Hepatocyte (in vitro differentiated cells): ENCODE measurements around the gene CARMIL1. TPM values are rescaled to one million over a fixed set of nuclear protein-coding genes. Genes with fewer than 3 reads are reported as not detected.
A peak's percentile ranks its signal among the peaks of the same experiment; 100 is the strongest.

Experiments used
- DNase-seq: peaks from one replicate; pipeline ENCODE4 v3.0.0-alpha.2; 2016; ENCODE audit warnings: low spot score
- H2AFZ ChIP-seq: fragments of 200-600 bp; sonication (generic); 2 replicates; pipeline ENCODE4 v1.6.0; 2016; ENCODE audit warnings: antibody characterized with exemption, mild to moderate bottlenecking
- H3K27ac ChIP-seq: fragments of 200-600 bp; sonication (generic); 2 replicates; pipeline ENCODE4 v1.5.1; 2016; ENCODE audit warnings: mild to moderate bottlenecking
- H3K27me3 ChIP-seq: fragments of 200-600 bp; sonication (generic); 2 replicates; pipeline ENCODE4 v1.6.1; 2016
- H3K36me3 ChIP-seq: fragments of 200-600 bp; sonication (generic); replicated peaks from 2 replicates; pipeline ENCODE4 v1.5.1; 2016; ENCODE audit warnings: low read depth; ENCODE audit not compliant: insufficient read depth
- H3K4me1 ChIP-seq: fragments of 200-600 bp; sonication (generic); 2 replicates; pipeline ENCODE4 v1.5.1; 2016; ENCODE audit warnings: mild to moderate bottlenecking, moderate library complexity; ENCODE audit not compliant: insufficient read depth
- H3K4me2 ChIP-seq: fragments of 200-600 bp; sonication (generic); 2 replicates; pipeline ENCODE4 v1.6.0; 2016
- H3K4me3 ChIP-seq: fragments of 200-600 bp; sonication (generic); 2 replicates; pipeline ENCODE4 v1.5.1; 2016; ENCODE audit warnings: mild to moderate bottlenecking
- H3K79me2 ChIP-seq: fragments of 200-600 bp; sonication (generic); 2 replicates; pipeline ENCODE4 v1.6.0; 2017; ENCODE audit warnings: mild to moderate bottlenecking
- H3K9me2 ChIP-seq: fragments of 200-600 bp; sonication (generic); replicated peaks from 2 replicates; pipeline ENCODE4 v1.6.0; 2017; ENCODE audit warnings: mild to moderate bottlenecking; ENCODE audit not compliant: insufficient read depth
- H3K9me3 ChIP-seq: fragments of 200-600 bp; sonication (generic); 2 replicates; pipeline ENCODE4 v1.5.1; 2016; ENCODE audit warnings: low read depth, mild to moderate bottlenecking
- H4K20me1 ChIP-seq: fragments of 200-600 bp; sonication (generic); 2 replicates; pipeline ENCODE4 v1.6.0; 2016; ENCODE audit warnings: mild to moderate bottlenecking; ENCODE audit not compliant: insufficient read depth, poor library complexity, severe bottlenecking
- EZH2 ChIP-seq: fragments of 200-600 bp; sonication (generic); IDR thresholded peaks from 2 replicates; pipeline ENCODE4 v1.6.1; 2016; ENCODE audit warnings: antibody characterized with exemption, mild to moderate bottlenecking, borderline replicate concordance
- EZH2phosphoT487 ChIP-seq: fragments of 200-600 bp; sonication (generic); IDR thresholded peaks from one replicate; pipeline ENCODE4 v1.6.1; 2018; ENCODE audit warnings: antibody characterized with exemption, mild to moderate bottlenecking, low read depth, moderate library complexity; ENCODE audit not compliant: unreplicated experiment, severe bottlenecking
- WGBS: methylation state at CpG from one replicate; pipeline ENCODE4 v1.1.6; 2016; ENCODE audit warnings: low lambda C conversion rate; ENCODE audit errors: missing lambda C conversion rate; 5-methylcytosine and 5-hydroxymethylcytosine counted together
- polyA plus RNA-seq: library from polyadenylated mRNA; unstranded; fragments of >200 nt; fragmentation: Nextera tagmentation; extraction: Ambion mirVana; gene quantifications from 2 replicates; pipeline ENCODE4 v1.2.1, GENCODE V29; 2016
- total RNA-seq: library from RNA; depleted of rRNA; stranded (reverse); fragments of >200 nt; gene quantifications from 2 replicates; pipeline ENCODE4 v1.2.3, GENCODE V29; 2014
- TF ChIP-seq, protein P1 (sequence below): fragments of 200-600 bp; sonication (generic); IDR thresholded peaks from 2 replicates; pipeline ENCODE4 v1.5.1; 2016; ENCODE audit warnings: antibody characterized with exemption, mild to moderate bottlenecking; ENCODE audit not compliant: poor library complexity

Gene CARMIL1
- total and polyA plus RNA-seq, 2 experiments from 2014 or later: 19.5 to 40.6 TPM

DNA sequence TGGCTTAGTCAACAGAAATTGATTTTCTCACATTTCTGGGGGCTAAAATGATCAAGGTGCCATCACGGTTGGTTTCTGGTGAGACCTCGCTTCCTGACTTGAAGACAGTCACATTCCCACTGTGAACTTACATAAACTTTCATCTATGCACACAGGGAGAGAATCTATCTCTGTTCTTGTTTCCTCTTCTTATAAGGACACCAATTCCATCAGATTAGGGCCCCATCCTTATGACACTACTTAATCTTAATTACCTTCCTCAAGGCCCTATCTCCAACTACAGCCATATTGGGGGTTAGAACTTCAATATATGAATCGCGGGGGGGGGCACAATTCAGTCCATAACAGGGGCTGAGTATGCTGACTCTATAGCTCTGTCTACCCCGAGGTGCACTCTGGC lies 362.2 kb downstream of the CARMIL1 start:
- Histone ChIP-seq H3K4me3 (no peak overlapping the region), H3K27ac (no peak overlapping the region), H4K20me1 (no peaks in the 10 kb centered on the region), H3K4me1 (peaks cover 26% of the 10 kb centered on the region), H3K9me2 (no peaks in the 10 kb centered on the region), H2AFZ (no peak overlapping the region), H3K27me3 (no peaks in the 10 kb centered on the region), H3K36me3 (no peaks in the 10 kb centered on the region), H3K4me2 (no peak overlapping the region), H3K9me3 (no peaks in the 10 kb centered on the region), H3K79me2 (no peaks in the 10 kb centered on the region)
- 82% methylated on average over 5 of the region's 5 CpGs for WGBS
- TF ChIP-seq EZH2: no peak
- no peak for TF ChIP-seq EZH2phosphoT487
- TF ChIP-seq, protein P1, sequence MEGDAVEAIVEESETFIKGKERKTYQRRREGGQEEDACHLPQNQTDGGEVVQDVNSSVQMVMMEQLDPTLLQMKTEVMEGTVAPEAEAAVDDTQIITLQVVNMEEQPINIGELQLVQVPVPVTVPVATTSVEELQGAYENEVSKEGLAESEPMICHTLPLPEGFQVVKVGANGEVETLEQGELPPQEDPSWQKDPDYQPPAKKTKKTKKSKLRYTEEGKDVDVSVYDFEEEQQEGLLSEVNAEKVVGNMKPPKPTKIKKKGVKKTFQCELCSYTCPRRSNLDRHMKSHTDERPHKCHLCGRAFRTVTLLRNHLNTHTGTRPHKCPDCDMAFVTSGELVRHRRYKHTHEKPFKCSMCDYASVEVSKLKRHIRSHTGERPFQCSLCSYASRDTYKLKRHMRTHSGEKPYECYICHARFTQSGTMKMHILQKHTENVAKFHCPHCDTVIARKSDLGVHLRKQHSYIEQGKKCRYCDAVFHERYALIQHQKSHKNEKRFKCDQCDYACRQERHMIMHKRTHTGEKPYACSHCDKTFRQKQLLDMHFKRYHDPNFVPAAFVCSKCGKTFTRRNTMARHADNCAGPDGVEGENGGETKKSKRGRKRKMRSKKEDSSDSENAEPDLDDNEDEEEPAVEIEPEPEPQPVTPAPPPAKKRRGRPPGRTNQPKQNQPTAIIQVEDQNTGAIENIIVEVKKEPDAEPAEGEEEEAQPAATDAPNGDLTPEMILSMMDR: no peak
- no peak for DNase-seq

DNA sequence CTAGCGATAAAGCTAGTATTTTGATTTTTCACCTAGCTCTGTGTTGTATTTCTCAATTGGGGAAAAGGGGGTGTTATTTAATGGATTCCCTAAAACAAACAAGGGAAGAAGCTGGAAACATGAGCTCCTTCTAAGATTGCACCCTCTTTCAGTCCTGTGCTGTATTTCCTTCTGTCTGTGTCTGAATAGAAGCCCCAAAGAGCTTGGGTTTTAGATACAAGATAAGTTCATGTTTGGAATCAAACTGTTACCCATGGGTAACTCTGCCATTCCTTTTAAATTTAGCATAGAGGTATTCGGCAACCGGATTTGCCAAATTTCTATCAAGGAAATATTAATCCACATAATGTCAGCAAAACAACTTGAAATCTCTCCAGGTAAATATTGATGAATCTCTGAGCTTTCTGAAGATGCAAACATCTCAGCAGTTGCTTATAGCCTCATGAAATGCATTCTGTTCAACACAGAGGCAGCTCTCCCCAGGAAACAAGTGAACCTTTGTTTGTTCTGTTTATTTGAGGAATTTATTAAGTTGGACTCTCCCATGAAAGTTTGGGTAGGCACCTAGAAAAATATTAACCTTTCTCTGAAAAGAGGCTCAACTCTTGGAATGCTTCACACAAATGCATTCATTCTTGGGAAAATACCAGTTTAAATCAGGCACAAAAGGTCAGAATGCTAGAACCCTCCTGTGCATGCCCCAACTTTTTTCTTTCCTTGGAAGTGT lies 362.9 kb downstream of the CARMIL1 start:
- H4K20me1 ChIP-seq: no peaks in the 10 kb centered on the region
- peaks cover 25% of the 10 kb centered on the region for H3K4me1 ChIP-seq
- no peaks in the 10 kb centered on the region for H3K9me2 ChIP-seq
- 80% methylated on average over 3 of the region's 3 CpGs for WGBS
- peak overlapping the region; percentile 57 for H3K4me2 ChIP-seq
- no peaks in the 10 kb centered on the region for H3K27me3 ChIP-seq
- H3K4me3 ChIP-seq: no peak overlapping the region
- no peaks in the 10 kb centered on the region for H3K79me2 ChIP-seq
- DNase-seq: no peak
- H3K36me3 ChIP-seq: no peaks in the 10 kb centered on the region
- H3K9me3 ChIP-seq: no peaks in the 10 kb centered on the region
- no peak overlapping the region for H2AFZ ChIP-seq
- TF ChIP-seq, protein P1: no peak
- TF ChIP-seq EZH2 (no peak), EZH2phosphoT487 (no peak)
- peak overlapping the region; percentile 69 for H3K27ac ChIP-seq

DNA sequence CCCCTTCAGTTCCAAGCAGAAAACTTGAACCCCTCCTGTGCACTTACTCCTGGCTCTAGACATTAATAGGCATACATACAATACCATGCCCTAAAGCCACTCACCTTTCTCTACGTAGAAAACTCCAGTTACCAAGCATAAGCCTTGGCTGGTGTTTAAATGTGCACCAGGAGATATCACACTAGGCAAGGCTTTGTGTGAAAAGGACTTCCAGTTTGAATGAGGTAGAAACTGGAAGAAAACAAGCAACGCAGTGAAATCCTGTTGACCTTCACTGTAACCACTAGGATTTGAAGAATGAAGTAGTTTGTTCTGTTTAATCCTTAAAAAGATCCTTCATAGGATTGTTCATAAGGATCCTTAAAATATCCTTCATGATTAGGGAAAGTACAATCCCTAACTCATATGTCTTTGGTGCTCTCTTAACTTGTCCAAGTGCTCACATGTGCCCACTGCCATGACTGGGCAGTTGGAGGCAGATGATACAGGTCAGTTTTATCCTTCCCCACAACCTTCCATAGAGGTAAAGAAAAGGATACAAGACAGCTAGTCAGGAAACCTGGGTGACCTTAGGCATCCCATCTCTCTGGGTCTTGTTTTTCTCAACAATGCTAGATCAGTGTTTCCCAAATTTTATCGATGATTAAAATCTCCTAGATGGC lies 363.6 kb downstream of the CARMIL1 start:
- WGBS: 62% methylated on average over 3 of the region's 3 CpGs
- peak overlapping the region; percentile 57 for H3K4me2 ChIP-seq

More for the DNA sequence above, 363.6 kb downstream of the CARMIL1 start:
- TF ChIP-seq EZH2phosphoT487: no peak
- TF ChIP-seq EZH2: no peak
- TF ChIP-seq, protein P1: no peak
- Histone ChIP-seq H3K79me2 (no peaks in the 10 kb centered on the region), H2AFZ (no peak overlapping the region), H3K27me3 (no peaks in the 10 kb centered on the region), H3K9me3 (no peaks in the 10 kb centered on the region), H4K20me1 (no peaks in the 10 kb centered on the region), H3K27ac (peak overlapping the region; percentile 69), H3K9me2 (no peaks in the 10 kb centered on the region), H3K4me1 (peaks cover 20% of the 10 kb centered on the region), H3K36me3 (no peaks in the 10 kb centered on the region), H3K4me3 (no peak overlapping the region)
- no peak for DNase-seq
